Stimulated activated naive CD8-positive, alpha-beta T cell treated with anti-CD3 and anti-CD28 coated beads, Interleukin-15, Interleukin-2, amounts not matched to agents 100 ng/mL and 50 ng/mL, for 24 hours (primary cell): ENCODE measurements around the gene DDX25.

ENCODE experiments used
- H3K27ac Mint-ChIP-seq: one replicate; pipeline ENCODE4 v1.8.0; 2021; ENCODE audit warnings: mild to moderate bottlenecking, mixed read lengths
- H3K27me3 Mint-ChIP-seq: one replicate; pipeline ENCODE4 v1.8.0; 2021; ENCODE audit warnings: mixed read lengths
- H3K36me3 Mint-ChIP-seq: one replicate; pipeline ENCODE4 v1.8.0; 2021; ENCODE audit warnings: low read depth, mixed read lengths
- H3K4me1 Mint-ChIP-seq: one replicate; pipeline ENCODE4 v1.8.0; 2021; ENCODE audit warnings: low read depth, mixed read lengths
- H3K4me3 Mint-ChIP-seq: one replicate; pipeline ENCODE4 v1.8.0; 2021; ENCODE audit warnings: mild to moderate bottlenecking, mixed read lengths
- H3K9me3 Mint-ChIP-seq: one replicate; pipeline ENCODE4 v1.8.0; 2021; ENCODE audit warnings: mixed read lengths

DDX25 gene

DNA sequence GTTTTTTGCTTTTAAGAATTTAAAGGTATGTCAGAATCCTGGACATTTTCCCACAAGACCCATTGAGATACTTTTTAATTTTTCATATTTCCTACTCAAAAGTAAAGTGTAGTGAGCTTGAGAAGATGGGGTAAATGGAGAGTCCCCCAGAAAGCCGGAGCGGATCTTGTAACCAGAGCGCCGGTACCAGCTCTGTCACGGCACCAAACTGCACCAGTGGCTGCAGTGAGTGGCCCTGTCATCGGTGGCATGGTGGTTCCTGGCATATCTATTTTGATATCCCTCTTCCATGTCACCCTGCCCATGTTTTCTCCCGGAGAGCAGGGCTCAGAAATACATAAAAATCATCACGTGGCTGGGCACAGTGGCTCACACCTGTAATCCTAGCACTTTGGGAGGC is 19.3 kb downstream of the DDX25 start:
- H3K36me3 Mint-ChIP-seq = no peaks in the 10 kb centered on the region
- H3K4me3 Mint-ChIP-seq = no peak overlapping the region
- H3K27me3 Mint-ChIP-seq = peaks cover 13% of the 10 kb centered on the region
- no peaks in the 10 kb centered on the region for H3K4me1 Mint-ChIP-seq
- no peaks in the 10 kb centered on the region for H3K9me3 Mint-ChIP-seq
- no peak overlapping the region for H3K27ac Mint-ChIP-seq

DNA sequence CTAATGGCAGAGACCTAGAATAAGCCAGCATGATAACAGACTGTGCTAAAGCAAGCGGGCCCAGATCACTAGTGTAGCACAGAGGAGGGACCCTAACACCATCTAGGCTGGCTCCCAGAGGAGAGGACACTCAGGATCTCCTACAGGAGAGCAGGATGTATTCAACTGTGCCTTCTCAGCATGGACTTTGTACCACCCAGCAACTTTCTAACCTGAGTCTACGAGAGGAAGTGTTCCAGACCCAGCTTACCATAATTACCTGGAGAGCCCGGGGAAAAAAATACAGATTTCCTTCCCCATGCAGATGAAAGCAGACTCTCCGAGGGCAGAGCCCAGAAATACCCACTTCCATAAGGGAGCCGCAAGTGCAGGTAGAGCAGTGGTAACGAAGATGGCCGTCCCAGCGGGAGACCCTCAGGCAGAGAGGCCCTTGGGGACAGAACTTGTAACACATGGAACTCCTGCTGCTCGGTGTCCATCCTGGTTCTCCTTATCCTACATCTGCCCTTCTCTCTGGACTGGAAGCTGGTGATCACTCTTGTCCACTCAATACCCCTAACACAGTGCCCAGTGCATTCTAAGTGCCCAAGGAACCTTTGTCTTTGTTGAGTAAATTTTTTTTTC is 20.2 kb downstream of the DDX25 start:
- H3K4me3 Mint-ChIP-seq = no peak overlapping the region
- no peak overlapping the region for H3K27ac Mint-ChIP-seq
- H3K9me3 Mint-ChIP-seq = no peaks in the 10 kb centered on the region
- H3K27me3 Mint-ChIP-seq = peaks cover 11% of the 10 kb centered on the region
- H3K36me3 Mint-ChIP-seq = no peaks in the 10 kb centered on the region
- H3K4me1 Mint-ChIP-seq = no peaks in the 10 kb centered on the region

DNA sequence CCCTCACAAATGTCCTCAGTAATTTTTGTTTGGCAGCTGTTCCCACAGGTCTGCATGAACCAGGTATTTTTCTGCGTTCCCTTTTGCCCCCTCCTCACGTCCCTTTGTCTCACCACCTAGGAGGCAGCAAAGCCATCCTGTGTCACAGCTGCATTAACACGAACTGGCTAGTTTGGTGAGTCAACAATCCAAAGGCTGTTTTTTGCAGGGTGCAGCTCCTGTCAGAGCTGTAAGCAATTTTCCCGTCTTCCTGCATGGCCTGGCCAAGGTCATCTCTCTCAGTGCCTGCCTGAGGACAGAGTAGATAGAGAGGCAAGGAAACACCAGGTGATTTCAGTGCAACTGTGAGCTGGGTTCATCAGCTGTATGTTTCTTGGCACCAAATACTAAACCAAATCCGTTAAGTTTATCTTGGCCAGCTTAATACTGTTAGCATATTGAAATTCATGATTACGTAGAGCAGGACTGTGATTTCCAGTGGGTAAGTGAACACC is 21.0 kb downstream of the DDX25 start:
- Mint-ChIP-seq H3K27ac (no peak overlapping the region), H3K27me3 (peaks cover 11% of the 10 kb centered on the region), H3K36me3 (no peaks in the 10 kb centered on the region), H3K9me3 (no peaks in the 10 kb centered on the region), H3K4me1 (no peaks in the 10 kb centered on the region), H3K4me3 (no peak overlapping the region)

DNA sequence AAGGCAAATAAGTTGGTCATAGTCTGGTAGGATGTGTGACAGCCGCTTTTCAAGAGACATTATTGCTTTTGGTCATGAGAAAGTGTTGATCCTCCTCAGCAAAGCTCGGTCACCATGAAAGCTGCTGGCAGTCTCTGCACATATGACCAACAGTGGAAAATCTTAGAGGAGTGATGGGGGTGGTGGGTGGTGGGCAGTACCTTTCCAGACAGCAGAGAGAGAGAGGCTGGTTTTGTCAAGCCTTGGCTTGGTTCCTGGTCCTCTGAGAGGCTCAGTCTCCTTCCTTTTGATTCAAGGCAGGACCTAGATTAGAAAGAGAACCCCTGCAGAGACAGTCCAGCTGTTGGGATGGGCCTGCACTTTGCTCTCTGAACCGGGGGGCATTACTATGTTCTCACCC is 21.5 kb downstream of the DDX25 start:
- Mint-ChIP-seq H3K36me3 (no peaks in the 10 kb centered on the region), H3K27ac (no peak overlapping the region), H3K4me1 (no peaks in the 10 kb centered on the region), H3K9me3 (no peaks in the 10 kb centered on the region), H3K4me3 (no peak overlapping the region), H3K27me3 (peaks cover 11% of the 10 kb centered on the region)

DNA sequence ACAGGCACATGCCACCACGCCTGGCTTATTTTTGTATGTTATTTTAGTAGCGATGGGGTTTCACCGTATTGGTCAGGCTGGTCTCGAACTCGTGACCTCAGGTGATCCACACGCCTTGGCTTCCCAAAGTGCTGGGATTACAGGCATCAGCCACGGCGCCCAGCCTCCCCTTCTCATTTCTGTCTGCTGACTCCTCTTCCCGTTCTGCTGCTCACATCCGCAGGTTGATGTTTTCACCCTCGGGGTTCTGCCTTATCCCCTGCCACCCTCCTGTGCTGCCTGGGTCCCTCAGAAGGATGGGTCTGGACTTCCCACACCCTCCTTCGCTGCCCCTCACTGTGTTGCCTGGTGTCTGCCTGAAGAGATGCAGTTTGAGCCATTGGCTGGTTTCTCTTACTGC is 22.4 kb downstream of the DDX25 start:
- Mint-ChIP-seq H3K9me3 (no peaks in the 10 kb centered on the region), H3K4me3 (no peak overlapping the region), H3K27ac (no peak overlapping the region), H3K4me1 (no peaks in the 10 kb centered on the region), H3K27me3 (peaks cover 11% of the 10 kb centered on the region), H3K36me3 (no peaks in the 10 kb centered on the region)

DNA sequence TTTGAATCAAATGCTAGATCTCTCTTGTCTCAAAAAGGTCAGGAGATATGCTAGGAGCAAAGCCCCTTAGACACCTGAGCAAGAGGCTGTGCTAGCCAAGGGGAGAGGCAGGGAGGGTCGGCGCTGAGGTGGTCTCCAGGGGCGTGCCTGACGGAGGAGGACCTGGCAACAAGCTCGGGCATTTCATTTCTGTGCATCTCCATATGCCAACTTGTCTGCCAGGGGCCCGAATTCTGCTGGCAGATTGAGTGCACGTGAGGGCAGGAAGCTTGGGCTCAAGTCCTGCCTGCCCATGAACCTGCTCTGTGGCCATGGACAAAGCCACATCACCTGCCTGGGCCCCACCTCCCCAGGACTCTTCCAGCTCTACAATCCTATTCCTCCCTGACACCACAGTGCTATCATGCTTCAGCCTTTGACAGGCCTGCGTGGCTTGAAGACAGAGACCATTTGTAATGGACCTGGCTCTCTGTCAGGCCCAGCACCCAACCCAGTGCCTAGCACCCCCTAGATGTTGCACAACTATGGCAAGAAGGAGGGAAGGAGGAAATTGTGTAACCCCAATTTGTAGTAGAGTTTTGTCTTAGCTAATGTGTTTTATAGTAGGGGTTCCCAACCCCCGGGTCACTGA is 25.3 kb downstream of the DDX25 start:
- no peaks in the 10 kb centered on the region for H3K9me3 Mint-ChIP-seq
- no peaks in the 10 kb centered on the region for H3K36me3 Mint-ChIP-seq
- H3K4me1 Mint-ChIP-seq = peaks cover 8% of the 10 kb centered on the region
- no peak overlapping the region for H3K27ac Mint-ChIP-seq
- H3K4me3 Mint-ChIP-seq = no peak overlapping the region
- H3K27me3 Mint-ChIP-seq = peaks cover 11% of the 10 kb centered on the region

DNA sequence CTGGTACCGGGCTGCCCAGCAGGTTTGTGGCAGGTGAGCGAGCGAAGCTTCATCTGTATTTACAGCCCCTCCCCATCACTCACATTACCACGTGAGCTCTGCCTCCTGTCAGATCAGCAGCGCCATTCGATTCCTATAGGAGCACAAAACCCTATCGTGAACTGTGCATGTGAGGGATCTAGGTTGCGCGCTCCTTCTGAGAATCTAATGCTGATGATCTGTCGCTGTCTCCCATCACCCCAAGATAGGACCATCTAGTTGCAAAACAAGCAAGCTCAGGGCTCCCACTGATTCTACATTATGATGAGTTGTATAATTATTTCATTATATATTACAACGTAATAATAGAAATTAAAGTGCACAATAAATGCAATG is 25.8 kb downstream of the DDX25 start:
- Mint-ChIP-seq H3K4me1 (peaks cover 8% of the 10 kb centered on the region), H3K27ac (no peak overlapping the region), H3K27me3 (peaks cover 11% of the 10 kb centered on the region), H3K4me3 (no peak overlapping the region), H3K36me3 (no peaks in the 10 kb centered on the region), H3K9me3 (no peaks in the 10 kb centered on the region)

DNA sequence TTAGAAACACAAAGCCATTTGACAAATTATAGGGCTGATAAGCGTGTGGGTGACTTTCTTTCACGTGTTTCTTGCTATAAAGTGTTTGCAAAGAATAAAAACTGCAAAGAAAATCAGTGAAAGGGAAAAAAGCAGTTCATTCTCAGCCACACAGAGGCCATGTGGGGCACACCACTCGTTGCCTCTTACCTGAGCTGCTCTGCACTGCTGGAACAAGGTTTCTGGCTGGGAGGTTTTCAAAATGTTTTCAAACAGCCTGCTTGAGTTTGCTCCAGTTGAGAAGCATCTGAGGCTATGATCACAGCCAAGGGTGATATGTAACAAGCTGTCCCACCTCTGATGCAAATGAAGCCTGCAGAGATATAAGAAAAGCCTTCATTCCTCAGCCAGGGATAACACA is 26.8 kb downstream of the DDX25 start:
- Mint-ChIP-seq H3K4me3 (no peak overlapping the region), H3K9me3 (no peaks in the 10 kb centered on the region), H3K27me3 (peaks cover 11% of the 10 kb centered on the region), H3K27ac (no peak overlapping the region), H3K4me1 (peaks cover 8% of the 10 kb centered on the region), H3K36me3 (no peaks in the 10 kb centered on the region)

DNA sequence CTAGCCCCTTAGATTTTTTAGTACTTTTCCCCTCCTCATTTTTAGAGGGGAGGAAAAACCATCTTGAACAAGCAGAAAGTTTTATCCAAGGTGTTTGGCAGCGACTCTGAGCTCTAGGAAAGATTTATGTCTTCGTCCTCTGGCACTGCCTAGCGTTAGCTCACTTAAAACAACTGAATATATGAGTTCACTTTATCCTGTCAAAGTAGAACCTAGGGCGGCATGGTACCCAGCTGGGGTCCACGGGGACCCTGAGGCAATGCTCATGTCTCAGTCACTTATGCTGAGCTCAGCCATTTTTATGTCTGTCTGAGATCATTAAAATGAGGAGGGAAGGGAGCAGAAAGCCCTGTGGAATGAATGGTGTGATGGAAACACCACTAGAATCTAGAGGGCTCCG is 27.4 kb downstream of the DDX25 start:
- no peak overlapping the region for H3K4me3 Mint-ChIP-seq
- no peak overlapping the region for H3K27ac Mint-ChIP-seq
- H3K4me1 Mint-ChIP-seq = peaks cover 8% of the 10 kb centered on the region
- H3K27me3 Mint-ChIP-seq = peaks cover 11% of the 10 kb centered on the region
- no peaks in the 10 kb centered on the region for H3K9me3 Mint-ChIP-seq
- H3K36me3 Mint-ChIP-seq = no peaks in the 10 kb centered on the region

DNA sequence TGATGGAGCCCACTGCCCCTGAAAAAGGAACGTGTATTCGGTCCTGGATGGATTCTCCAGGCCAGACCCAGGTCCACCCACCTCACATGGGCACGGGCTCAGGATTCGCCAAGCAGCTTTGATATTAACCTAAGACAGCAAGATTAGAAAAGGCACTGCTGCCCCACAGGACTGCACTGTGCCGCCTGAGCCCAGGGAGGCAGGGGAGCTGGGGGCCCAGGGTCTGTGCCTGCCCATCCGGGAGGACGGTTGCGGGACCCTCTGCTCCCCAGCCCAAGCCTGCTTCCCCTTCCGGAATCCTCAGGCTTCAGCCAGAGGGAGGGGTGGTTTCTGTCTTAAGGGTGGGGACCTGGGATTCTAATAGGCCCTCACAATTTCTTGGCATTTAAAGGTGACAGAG is 28.0 kb downstream of the DDX25 start:
- no peak overlapping the region for H3K27ac Mint-ChIP-seq
- H3K4me3 Mint-ChIP-seq = no peak overlapping the region
- peaks cover 8% of the 10 kb centered on the region for H3K4me1 Mint-ChIP-seq
- H3K9me3 Mint-ChIP-seq = no peaks in the 10 kb centered on the region
- peaks cover 11% of the 10 kb centered on the region for H3K27me3 Mint-ChIP-seq
- H3K36me3 Mint-ChIP-seq = no peaks in the 10 kb centered on the region

DNA sequence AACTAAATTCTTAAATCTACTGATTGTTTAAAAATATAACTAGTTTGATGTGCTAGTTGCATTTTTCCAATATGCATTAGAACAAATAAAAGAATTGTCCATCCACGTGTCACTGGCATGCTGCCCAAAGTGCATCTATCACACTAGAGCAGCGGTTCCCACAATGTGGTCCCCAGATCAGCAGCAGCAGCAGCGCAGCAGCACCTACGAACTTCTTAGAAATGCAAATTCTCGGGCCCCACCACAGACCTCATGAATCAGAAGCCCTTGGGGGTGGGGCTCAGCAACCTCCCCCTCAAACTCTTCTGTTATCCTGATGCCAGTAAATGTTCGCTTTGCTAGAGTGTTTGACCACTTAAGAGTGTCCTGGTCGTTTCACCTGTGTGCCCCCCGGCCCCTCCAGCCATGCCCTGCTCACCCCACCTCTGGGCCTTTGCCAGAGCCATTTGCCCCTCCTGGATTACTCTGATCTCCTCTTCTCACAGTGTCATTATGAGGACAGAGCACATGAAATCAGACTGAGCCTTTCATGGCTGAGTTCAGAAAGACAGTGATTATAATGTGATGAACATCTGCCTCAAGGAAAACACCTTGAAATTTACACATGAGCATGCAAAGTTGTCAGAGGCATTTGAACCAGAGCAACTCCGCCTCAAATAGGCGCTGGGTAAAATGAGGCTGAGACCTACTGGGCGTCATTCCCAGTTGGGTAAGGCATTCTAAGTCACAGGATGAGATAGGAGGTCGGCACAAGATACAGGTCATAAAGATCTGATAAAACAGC is 28.9 kb downstream of the DDX25 start:
- Mint-ChIP-seq H3K9me3 (no peaks in the 10 kb centered on the region), H3K27me3 (peaks cover 11% of the 10 kb centered on the region), H3K4me3 (no peak overlapping the region), H3K4me1 (peaks cover 8% of the 10 kb centered on the region), H3K36me3 (no peaks in the 10 kb centered on the region), H3K27ac (no peak overlapping the region)

DNA sequence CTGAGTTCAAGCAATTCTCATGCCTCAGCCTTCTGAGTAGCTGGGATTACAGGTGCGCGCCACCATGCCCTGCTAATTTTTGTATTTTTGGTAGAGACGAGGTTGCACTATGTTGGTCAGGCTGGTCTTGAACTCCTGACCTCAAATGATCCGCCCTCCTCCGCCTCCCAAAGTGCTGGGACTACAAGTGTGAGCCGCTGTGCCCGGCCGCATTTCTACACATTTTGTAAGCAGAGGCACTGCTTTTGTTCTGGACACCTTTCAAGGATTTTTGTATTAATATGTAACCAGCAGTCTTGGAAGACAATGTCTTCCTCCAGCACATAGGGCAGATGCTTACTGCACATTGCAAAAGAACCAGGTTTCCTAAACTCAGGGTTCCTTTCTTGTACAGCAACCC is 30.2 kb downstream of the DDX25 start:
- peaks cover 5% of the 10 kb centered on the region for H3K27me3 Mint-ChIP-seq
- no peak overlapping the region for H3K4me3 Mint-ChIP-seq
- peaks cover 8% of the 10 kb centered on the region for H3K4me1 Mint-ChIP-seq
- H3K27ac Mint-ChIP-seq = no peak overlapping the region
- no peaks in the 10 kb centered on the region for H3K9me3 Mint-ChIP-seq
- H3K36me3 Mint-ChIP-seq = no peaks in the 10 kb centered on the region

DNA sequence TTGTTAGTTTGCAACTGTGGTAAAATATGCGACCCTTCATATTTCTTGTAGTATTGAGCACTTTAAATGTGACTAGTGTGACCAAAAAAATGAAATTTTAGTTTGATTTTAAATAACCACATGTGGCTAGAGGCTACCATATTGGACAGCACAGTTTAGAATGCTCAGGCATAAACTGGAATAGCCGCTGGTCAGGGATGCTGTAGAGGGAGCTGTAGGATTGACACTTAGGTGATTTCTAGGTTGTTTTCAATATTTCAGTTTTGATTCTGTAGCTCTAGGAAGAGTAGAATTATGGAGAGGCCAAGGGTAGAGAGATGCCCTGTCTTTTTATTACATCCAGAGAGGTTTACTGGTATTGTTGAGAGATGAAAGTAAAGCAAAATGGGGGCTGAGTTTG is 30.7 kb downstream of the DDX25 start:
- Mint-ChIP-seq H3K27ac (no peak overlapping the region), H3K9me3 (no peaks in the 10 kb centered on the region), H3K27me3 (peaks cover 1% of the 10 kb centered on the region), H3K4me1 (peaks cover 8% of the 10 kb centered on the region), H3K4me3 (no peak overlapping the region), H3K36me3 (no peaks in the 10 kb centered on the region)

DNA sequence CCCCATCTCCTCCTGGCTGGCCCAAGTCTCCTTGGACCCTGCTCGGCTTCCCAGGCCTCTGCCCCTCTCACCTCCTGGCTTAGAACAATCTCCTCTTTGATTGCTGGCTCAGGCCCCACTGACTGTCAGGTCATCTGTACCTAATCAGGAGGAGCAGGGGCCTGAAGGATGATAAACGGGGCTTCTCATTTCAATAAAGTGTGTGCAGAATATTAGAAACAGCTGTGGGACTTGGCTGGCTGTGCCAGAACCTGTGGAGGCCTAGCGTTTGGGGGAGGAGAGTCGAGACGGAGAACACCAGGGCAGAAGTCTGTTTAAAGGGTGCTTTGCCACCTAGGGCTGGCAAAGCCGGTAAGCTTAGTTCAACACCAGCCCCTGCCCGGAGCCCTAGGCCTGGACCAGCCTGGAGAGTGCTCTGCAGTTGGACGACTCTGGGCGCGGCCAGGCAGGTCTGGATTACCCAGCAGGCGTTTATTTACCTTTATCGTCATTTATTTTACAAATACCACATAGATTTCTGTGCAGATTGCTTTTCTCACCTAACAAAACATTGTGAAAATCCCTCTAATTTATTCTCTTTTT is 31.4 kb downstream of the DDX25 start:
- H3K9me3 Mint-ChIP-seq = no peaks in the 10 kb centered on the region
- H3K36me3 Mint-ChIP-seq = no peaks in the 10 kb centered on the region
- H3K4me1 Mint-ChIP-seq = peaks cover 8% of the 10 kb centered on the region
- H3K27me3 Mint-ChIP-seq = no peaks in the 10 kb centered on the region
- no peak overlapping the region for H3K4me3 Mint-ChIP-seq
- H3K27ac Mint-ChIP-seq = no peak overlapping the region

DNA sequence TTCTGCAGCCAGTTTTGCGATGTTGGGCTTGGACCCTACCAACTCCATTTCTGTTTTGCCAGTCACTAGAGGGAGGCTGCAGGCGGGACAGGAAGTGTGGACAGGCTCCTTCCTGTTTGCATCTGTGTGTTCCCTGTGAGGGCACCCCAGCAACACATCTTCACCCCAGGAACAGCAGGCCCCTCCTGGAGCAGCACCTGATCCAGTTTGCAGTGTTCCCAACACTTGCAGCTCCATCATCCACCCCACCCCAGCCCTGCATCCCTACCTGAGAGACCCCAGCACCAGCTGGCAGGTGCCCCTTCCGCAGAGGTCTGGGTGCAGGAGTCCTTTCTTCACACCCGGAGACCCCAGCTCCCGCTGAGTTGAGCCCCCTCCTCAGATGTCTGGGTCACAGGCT is 34.1 kb downstream of the DDX25 start:
- Mint-ChIP-seq H3K9me3 (no peaks in the 10 kb centered on the region), H3K4me3 (no peak overlapping the region), H3K27ac (no peak overlapping the region), H3K27me3 (no peaks in the 10 kb centered on the region), H3K36me3 (no peaks in the 10 kb centered on the region), H3K4me1 (peaks cover 6% of the 10 kb centered on the region)
